GM18502 (cell line): Measurements from ENCODE around the gene CELF3.
"Not testable (repeated sequence)": the region's sequence is repeated elsewhere in the genome, so short reads cannot be mapped to it uniquely, and the experiment has no call there.

Experiments used
- ATAC-seq: cut with Tn5 transposase; IDR thresholded peaks from one replicate; pipeline ENCODE4 v1.9.1; 2021; ENCODE audit warnings: mild to moderate bottlenecking; ENCODE audit not compliant: unreplicated experiment, poor library complexity

Gene CELF3

DNA sequence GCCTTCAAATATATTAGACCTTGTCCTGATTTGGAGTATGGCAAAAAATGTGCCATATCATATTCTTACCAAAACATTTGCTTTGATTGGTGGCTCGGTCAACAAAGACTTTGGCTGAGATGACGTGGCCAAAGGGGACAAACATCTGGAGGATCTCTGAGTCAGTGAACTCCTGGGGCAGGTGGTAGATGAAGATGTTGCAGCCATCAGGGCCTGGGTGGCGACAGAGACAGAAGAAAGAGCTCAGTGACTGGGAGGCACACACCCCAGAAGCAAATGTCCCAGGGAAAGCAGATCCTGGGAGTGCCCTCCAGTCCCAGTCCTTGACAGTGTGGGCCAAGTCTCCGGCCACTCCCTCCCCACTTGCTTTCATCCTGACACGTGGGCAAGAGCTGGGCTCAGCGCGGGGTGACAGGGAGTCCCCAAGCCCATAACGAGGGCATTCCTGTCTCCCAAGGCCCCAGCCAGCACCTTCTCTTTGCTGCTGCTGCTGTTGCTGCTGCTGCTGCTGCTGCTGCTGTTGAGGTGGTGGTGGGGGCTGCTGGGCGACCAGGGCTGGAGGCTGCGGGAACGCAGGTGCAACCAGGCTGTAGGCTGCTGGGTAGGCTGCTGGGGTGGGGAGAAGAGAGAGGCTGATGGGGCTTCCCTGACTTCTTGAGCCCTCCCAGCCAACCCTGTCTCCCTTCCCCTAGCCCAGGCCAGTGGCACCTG lies 10.7 kb downstream of the CELF3 start:
- ATAC-seq, result no peak

DNA sequence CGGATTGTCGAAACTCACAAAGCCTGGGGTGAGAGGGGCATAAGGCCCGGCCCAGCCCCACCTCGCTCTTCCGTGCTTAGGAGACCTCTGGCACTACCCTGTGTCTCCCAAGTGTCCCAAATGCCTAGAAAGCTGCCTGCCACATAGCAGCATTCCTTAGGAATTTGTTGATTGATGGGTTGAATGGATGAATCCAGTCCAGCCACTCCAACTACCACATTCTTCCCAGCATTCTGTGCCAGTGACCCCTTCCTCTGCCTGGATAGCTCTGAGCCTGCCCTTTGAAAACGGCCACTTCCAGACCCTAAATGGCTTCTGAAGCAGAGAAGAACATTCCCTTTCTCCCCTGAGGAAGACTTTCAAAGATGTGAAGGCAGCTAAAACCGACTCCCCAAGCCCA lies 11.5 kb downstream of the CELF3 start:
- no peak for ATAC-seq

DNA sequence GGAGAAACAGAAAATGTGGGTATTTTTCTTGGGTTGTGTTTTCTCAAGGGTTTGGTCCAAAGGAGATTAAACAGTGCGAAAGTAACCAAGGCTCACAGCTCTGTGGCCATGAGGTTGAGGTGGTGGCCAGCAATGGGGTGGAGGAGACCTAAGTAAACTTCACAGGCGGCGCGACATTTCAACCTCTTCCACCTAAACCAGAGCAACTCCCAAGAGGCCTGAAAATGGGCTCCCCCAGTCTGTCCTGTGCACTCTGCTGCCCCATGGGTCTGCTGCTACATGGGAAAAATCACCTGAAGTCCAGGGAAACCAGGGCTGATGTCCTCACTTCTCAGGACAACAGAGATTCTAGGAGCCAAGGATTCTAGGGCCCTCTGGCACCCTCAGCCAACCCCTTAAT lies 12.4 kb downstream of the CELF3 start:
- ATAC-seq, result no peak

DNA sequence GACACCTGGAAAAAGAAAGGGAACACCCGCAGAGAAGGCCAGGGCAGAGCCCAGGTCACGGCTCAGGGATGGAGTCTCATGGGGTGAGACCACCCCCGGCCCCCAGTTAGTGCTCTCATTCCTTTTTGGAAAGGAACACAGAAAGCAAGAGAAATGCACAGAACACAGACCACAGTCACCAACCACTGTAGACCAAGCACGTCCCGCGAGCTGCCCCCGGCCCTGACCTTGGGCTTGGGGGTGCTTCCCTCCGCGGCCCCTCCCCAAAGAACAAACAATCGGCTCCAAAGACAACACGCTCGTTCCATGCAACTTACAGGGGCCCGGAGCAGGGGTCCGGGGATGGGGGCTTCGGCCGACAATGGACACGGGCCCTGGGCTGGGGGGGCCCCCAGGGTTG lies 12.8 kb downstream of the CELF3 start:
- ATAC-seq, result no peak

GRCh38 chr1:151702936-151703335 lies 13.7 kb downstream of the CELF3 start:
- ATAC-seq, result no peak

- no peak for ATAC-seq
These were observed 15.1 kb downstream of the CELF3 start for GRCh38 chr1:151701515-151701914.

GRCh38 chr1:151693057-151693651 lies 23.4 kb downstream of the CELF3 start:
- ATAC-seq, result no peak

GRCh38 chr1:151692226-151692625 lies 24.4 kb downstream of the CELF3 start:
- ATAC-seq, result no peak

- no peak for ATAC-seq
These were observed 27.1 kb downstream of the CELF3 start for GRCh38 chr1:151689494-151689893.

DNA sequence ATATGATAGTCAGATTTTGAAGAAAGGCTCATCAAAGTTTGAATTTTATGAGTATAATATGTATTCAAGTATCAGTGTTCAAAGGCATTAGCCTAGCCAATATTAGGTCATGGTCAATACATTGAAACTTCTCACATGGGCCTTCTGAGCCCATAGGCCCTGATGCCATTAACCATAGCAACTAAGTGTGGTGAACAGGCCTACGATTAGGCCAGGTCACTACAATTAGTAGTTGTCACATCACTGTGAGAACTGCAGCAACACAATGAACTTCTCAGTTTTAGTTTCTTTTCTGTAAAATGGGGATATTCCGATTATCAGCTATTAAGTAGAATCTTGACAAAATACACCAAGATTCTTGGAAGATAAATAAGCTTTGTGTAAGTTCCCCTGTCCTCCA lies 30.0 kb downstream of the CELF3 start:
- no peak for ATAC-seq

DNA sequence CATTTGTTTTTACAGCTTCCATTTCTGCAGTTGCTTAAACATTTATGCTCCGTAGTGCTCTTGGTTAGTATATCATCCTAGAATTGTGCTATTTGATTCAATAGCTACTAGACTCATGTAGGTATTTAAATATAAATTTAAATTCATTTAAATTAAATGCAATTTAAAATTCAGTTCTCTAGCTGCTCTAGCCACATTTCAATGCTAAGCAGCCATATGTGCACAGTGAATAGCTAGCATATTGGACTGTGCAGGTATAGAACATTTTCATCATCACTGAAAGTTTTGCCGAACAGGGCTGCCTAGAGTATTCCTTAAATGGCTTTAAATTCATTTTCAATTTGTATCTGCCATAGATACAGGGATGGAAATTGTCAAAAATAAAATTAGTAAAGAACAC lies 32.5 kb downstream of the CELF3 start:
- no peak for ATAC-seq

DNA sequence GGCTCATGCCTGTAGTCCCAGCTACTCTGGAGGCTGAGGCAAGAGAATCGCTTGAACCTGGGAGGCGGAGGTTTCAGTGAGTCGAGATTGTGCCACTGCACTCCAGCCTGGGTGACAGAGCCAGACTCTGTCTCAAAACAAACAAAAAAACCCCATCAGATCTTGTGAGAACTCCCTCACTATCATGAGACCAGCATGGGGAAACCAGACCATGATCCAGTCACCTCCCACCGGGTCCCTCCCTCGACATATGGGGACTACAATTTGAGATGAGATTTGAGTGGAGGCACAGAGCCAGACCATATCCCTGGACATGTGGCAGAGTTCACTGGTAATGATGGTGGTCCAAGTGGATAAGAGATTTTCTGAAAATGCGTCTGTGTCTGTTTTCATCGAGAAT lies 33.7 kb downstream of the CELF3 start:
- ATAC-seq, result not testable (repeated sequence)

- ATAC-seq, result no peak
These were observed 34.7 kb downstream of the CELF3 start for GRCh38 chr1:151681923-151682322.

- no peak for ATAC-seq
These were observed 35.8 kb downstream of the CELF3 start for GRCh38 chr1:151680826-151681225.

GRCh38 chr1:151680391-151680790 lies 36.2 kb downstream of the CELF3 start:
- no peak for ATAC-seq

GRCh38 chr1:151673407-151673806 lies 43.2 kb downstream of the CELF3 start:
- ATAC-seq, result no peak

- not testable (repeated sequence) for ATAC-seq
These were observed 46.4 kb downstream of the CELF3 start for GRCh38 chr1:151670036-151670675.

GRCh38 chr1:151668090-151668489 lies 48.5 kb downstream of the CELF3 start:
- ATAC-seq, result no peak

GRCh38 chr1:151661751-151662150 lies 54.9 kb downstream of the CELF3 start:
- ATAC-seq, result no peak

DNA sequence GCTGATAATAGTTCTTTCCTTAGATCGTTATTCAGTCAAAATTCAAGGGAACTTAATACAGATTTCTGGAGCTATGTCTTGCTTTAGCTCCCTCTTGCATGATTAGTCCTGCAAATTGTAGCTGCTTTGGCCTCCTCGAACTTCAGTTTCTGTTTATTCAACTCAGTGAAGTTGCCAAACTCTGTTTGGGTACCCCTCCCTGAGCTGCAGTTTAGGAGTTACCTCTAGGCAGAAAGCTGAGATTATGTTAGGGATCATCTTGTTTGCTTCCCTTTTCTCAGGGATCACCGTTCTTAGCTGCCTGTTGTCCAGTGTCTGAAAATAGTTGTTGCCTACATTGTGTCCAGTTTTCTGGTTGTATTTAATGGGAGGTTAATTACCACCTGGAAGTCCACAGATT lies 61.2 kb downstream of the CELF3 start:
- ATAC-seq, result no peak

DNA sequence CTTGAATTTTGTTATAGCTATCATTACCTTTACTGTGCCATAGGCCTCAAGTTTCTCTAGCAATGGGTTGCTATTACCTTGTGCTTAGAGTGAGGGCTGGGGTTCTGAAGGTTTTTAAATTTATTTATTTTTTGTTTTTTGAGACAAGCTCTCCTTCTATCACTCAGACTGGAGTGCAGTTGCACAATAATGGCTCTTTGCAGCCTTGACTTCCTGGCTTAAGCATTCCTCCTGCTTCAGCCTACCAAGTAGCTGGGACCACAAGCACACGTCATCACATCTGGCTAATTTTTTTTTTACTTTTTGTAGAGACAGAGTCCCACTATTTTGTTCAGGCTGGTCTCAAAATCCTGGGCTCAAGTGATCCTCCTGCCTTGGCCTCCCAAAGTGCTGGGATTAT lies 63.2 kb downstream of the CELF3 start:
- no peak for ATAC-seq
